ENCODE results near the gene ABHD17A. TPM values are rescaled to one million over a fixed set of nuclear protein-coding genes. Genes with fewer than 3 reads are reported as not detected.
"Not testable (repeated sequence)": the region's sequence is repeated elsewhere in the genome, so short reads cannot be mapped to it uniquely, and the experiment has no call there.

Gene ABHD17A
- total RNA-seq, 1 experiment from 2014 or later, result 47.7 TPM

DNA sequence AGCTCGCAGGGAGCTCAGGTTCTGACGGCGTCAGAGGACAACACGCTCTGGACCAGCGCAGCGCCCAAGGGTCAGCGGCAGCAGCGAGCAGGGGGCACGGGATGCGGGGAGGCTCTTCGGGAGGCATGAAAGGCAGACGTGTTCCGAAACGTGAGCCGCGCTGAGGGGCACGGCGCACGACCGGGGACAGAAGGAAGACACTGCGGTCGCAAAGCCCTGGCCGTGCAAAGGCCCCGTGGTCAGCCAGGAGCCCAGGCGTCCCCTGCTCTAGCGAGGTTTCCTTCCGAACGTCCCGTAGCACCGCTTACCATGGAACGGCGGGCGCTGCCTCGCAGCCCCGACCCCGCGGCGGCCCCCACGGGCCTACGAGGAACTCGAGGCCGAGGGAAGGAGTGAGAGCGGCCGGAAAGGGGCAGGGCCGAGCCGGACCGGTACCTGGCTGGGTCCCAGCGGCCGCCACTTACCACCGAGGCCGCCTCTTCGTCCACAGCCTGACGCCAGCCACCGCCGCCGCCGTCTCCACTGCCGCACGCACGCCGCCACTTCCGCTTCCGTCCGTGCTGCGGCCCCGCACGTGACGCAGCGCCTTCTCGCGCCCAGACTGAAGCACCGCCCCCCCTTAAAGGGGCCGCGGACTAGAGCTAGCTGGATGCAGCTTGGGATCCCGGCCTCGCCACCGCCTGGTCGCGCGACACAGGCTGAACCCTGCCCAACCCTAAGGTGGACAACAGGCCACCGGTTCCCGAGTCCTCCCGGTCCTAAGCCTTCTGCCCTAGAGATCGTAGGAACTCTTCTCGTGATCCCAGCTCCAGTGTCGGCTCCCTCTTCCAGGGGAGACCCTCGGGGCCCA lies 9.4 kb downstream of the ABHD17A start:
- intact Hi-C loops (cut with micrococcal nuclease; ENCODE audit: unreplicated experiment), result no loop called here
- Mint-ChIP-seq H3K4me3 (ENCODE audit: unreplicated experiment) (peak overlapping the region; percentile 91), H3K27me3 (ENCODE audit: insufficient read depth, unreplicated experiment) (no peaks in the 10 kb centered on the region), H3K36me3 (ENCODE audit: insufficient read depth, unreplicated experiment) (peaks cover 26% of the 10 kb centered on the region), H3K9me3 (ENCODE audit: unreplicated experiment) (no peaks in the 10 kb centered on the region), H3K27ac (ENCODE audit: unreplicated experiment) (peak overlapping the region; percentile 87), H3K4me1 (ENCODE audit: low read depth, unreplicated experiment) (peaks cover 8% of the 10 kb centered on the region)
- POLR2A ChIA-PET, result interaction anchor here (0.5 to 1.0 kb wide), 9 partner anchors 9 to 385 kb away, joined by 3 to 12 read pairs (median 4); partner anchors contain the start of genes ABHD17A, ADAT3, REEP6 and SCAMP4
- peak; percentile 84 to 89 for DNase-seq
- Histone ChIP-seq H3K36me3 (ENCODE audit: control insufficient read depth, insufficient read depth, low read length) (no peaks in the 10 kb centered on the region; the same call in 1 of the 2 replicates), H3K4me3 (ENCODE audit: low read depth, low read length) (peak overlapping the region; percentile 100), H3K4me1 (peaks cover 15% of the 10 kb centered on the region), H3K9me3 (no peaks in the 10 kb centered on the region), H3K27me3 (replicated peaks; ENCODE audit: control insufficient read depth, insufficient read depth, low read length) (no peaks in the 10 kb centered on the region)
- TF ChIP-seq, protein P1, sequence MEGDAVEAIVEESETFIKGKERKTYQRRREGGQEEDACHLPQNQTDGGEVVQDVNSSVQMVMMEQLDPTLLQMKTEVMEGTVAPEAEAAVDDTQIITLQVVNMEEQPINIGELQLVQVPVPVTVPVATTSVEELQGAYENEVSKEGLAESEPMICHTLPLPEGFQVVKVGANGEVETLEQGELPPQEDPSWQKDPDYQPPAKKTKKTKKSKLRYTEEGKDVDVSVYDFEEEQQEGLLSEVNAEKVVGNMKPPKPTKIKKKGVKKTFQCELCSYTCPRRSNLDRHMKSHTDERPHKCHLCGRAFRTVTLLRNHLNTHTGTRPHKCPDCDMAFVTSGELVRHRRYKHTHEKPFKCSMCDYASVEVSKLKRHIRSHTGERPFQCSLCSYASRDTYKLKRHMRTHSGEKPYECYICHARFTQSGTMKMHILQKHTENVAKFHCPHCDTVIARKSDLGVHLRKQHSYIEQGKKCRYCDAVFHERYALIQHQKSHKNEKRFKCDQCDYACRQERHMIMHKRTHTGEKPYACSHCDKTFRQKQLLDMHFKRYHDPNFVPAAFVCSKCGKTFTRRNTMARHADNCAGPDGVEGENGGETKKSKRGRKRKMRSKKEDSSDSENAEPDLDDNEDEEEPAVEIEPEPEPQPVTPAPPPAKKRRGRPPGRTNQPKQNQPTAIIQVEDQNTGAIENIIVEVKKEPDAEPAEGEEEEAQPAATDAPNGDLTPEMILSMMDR (IDR thresholded peaks at IDR 0.05; ENCODE audit: insufficient read depth in 1 of 2, low read depth in 1 of 2, low read length in 1 of 2, severe bottlenecking in 1 of 2, unreplicated experiment in 1 of 2), result no peak
- CTCF ChIA-PET, result interaction anchor here (0.9 to 1.3 kb wide), 5 partner anchors 9 to 22 kb away, joined by 4 to 8 read pairs (median 5); partner anchors contain the start of gene ABHD17A
- TSS peak; percentile 65 for BruUV-seq (replicated peaks)

DNA sequence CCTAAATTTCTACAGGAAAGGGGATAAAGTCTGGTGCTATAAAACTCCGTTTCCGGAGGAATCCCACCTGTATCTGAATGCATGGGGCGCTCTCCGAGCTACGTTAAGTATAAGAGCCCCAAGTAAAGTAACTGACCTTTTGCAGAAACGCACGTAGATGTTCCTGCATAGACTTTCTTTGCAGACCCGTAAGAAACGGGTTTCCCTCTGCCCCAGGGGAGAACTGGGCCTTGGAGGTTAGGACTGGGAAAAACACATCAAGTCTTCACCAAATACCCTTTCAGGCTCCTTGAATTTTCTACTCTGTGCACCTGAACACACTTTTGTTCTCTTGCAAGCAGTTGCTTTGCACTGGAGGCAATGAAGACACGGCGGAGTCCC lies 10.0 kb downstream of the ABHD17A start:
- H3K9me3 Mint-ChIP-seq (ENCODE audit: unreplicated experiment); H3K27me3 ChIP-seq (replicated peaks; ENCODE audit: control insufficient read depth, insufficient read depth, low read length); H3K4me1 Mint-ChIP-seq (ENCODE audit: low read depth, unreplicated experiment); BruUV-seq (replicated peaks); H3K36me3 ChIP-seq (ENCODE audit: control insufficient read depth, insufficient read depth, low read length); H3K27me3 Mint-ChIP-seq (ENCODE audit: insufficient read depth, unreplicated experiment); intact Hi-C loops (cut with micrococcal nuclease; ENCODE audit: unreplicated experiment); DNase-seq; H3K9me3 ChIP-seq: not testable (repeated sequence)
- POLR2A ChIA-PET, result interaction anchor here (0.6 to 0.9 kb wide), 3 partner anchors 10 to 73 kb away, joined by 3 to 12 read pairs (median 4); partner anchors contain the start of gene ABHD17A
- Histone ChIP-seq H3K4me3 (ENCODE audit: low read depth, low read length) (peak overlapping the region; percentile 100), H3K4me1 (peaks cover 15% of the 10 kb centered on the region)
- H3K36me3 Mint-ChIP-seq (ENCODE audit: insufficient read depth, unreplicated experiment), result peaks cover 26% of the 10 kb centered on the region
- CTCF ChIA-PET, result interaction anchor here (1.2 kb wide), 1 partner anchor 11 kb away, joined by 5 read pairs; no protein-coding TSS in a partner anchor
- H3K4me3 Mint-ChIP-seq (ENCODE audit: unreplicated experiment), result peak overlapping the region; percentile 91
- peak overlapping the region; percentile 87 for H3K27ac Mint-ChIP-seq (ENCODE audit: unreplicated experiment)

DNA sequence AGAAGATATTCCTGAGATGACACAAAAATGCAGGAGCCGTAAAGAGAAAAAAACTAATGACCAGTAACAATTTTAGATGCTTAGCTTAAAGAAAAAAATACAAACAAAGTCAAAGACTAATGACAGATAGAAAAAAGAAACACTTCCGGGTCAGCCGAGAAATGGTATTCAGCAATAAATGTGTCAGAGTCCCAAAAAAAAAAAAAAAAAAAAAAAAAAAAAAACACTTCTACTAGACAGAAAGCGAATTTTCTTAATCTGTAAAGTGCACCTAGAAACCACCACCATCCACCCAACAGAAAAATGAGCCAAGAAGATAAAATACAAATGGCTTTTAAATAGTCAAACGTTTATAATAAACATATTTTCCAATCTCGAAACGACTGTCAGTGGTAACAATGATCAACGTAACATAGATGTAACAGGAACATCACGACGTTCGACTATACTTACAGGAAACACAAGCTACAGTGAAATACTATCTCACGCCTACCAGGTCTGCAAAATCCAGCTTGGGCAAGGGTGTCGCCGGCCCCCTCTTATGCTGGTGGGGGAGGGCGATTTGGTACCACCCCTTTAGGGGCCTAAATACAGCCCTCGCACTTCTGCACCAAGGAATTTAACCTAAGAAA lies 10.6 kb downstream of the ABHD17A start:
- TF ChIP-seq, protein P1 (IDR thresholded peaks at IDR 0.05; ENCODE audit: insufficient read depth in 1 of 2, low read depth in 1 of 2, low read length in 1 of 2, severe bottlenecking in 1 of 2, unreplicated experiment in 1 of 2), result no peak
- no peak for DNase-seq
- ChIA-PET POLR2A (interaction anchor here (0.6 to 0.9 kb wide), 3 partner anchors 10 to 74 kb away, joined by 3 to 12 read pairs (median 4); partner anchors contain the start of gene ABHD17A), CTCF (interaction anchor here (0.6 to 1.2 kb wide), 2 partner anchors 10 to 14 kb away, joined by 3 to 5 read pairs; no protein-coding TSS in a partner anchor)
- H3K36me3 Mint-ChIP-seq (ENCODE audit: insufficient read depth, unreplicated experiment), result peaks cover 26% of the 10 kb centered on the region
- no peaks in the 10 kb centered on the region for H3K9me3 Mint-ChIP-seq (ENCODE audit: unreplicated experiment)
- H3K4me3 Mint-ChIP-seq (ENCODE audit: unreplicated experiment), result peak overlapping the region; percentile 91
- peak overlapping the region; percentile 87 for H3K27ac Mint-ChIP-seq (ENCODE audit: unreplicated experiment)
- intact Hi-C loops (cut with micrococcal nuclease; ENCODE audit: unreplicated experiment), result no loop called here
- peak overlapping the region; percentile 100 for H3K4me3 ChIP-seq (ENCODE audit: low read depth, low read length)
- no peaks in the 10 kb centered on the region for H3K27me3 Mint-ChIP-seq (ENCODE audit: insufficient read depth, unreplicated experiment)
- H3K4me1 Mint-ChIP-seq (ENCODE audit: low read depth, unreplicated experiment), result peaks cover 8% of the 10 kb centered on the region
- H3K4me1 ChIP-seq, result peaks cover 15% of the 10 kb centered on the region
- H3K27me3 ChIP-seq (replicated peaks; ENCODE audit: control insufficient read depth, insufficient read depth, low read length), result no peaks in the 10 kb centered on the region
- BruUV-seq (replicated peaks), result no TSS peak
- H3K36me3 ChIP-seq (ENCODE audit: control insufficient read depth, insufficient read depth, low read length), result no peaks in the 10 kb centered on the region; the same call in 1 of the 2 replicates
- H3K9me3 ChIP-seq, result no peaks in the 10 kb centered on the region

All from Caco-2 (cell line).